Cardiac muscle cell (in vitro differentiated cells and primary cell): ENCODE results near the gene CLASP1. TPM values are rescaled to one million over a fixed set of nuclear protein-coding genes. Genes with fewer than 3 reads are reported as not detected.
"Not testable (repeated sequence)": the region's sequence is repeated elsewhere in the genome, so short reads cannot be mapped to it uniquely, and the experiment has no call there.

Source experiments
- DNase-seq, 2 donors: peaks; one replicate each; pipeline versions ENCODE4 v3.0.0 to v3.0.0-alpha.2; 2010 to 2017; ENCODE audit warnings: low read depth in 1 of 2, low spot score in 1 of 2
- H3K27ac ChIP-seq: fragments of 200-600 bp; sonication (generic); 2 replicates; pipeline ENCODE4 v1.5.1; 2016
- H3K27me3 ChIP-seq: fragments of 200-600 bp; sonication (generic); 2 replicates; pipeline ENCODE4 v1.6.0; 2016; ENCODE audit warnings: control low read depth
- H3K36me3 ChIP-seq: fragments of 200-600 bp; sonication (generic); 2 replicates; pipeline ENCODE4 v1.5.1; 2016; ENCODE audit warnings: control low read depth
- H3K4me1 ChIP-seq: fragments of 200-600 bp; sonication (generic); 2 replicates; pipeline ENCODE4 v1.8.1; 2017; ENCODE audit warnings: low read depth, mild to moderate bottlenecking, mixed run types
- H3K4me3 ChIP-seq: fragments of 200-600 bp; sonication (generic); 2 replicates; pipeline ENCODE4 v1.5.1; 2016; ENCODE audit warnings: mild to moderate bottlenecking
- H3K9me3 ChIP-seq: fragments of 200-600 bp; sonication (generic); 2 replicates; pipeline ENCODE4 v1.5.1; 2017; ENCODE audit warnings: low read depth, mild to moderate bottlenecking, control low read depth
- polyA plus RNA-seq: library from polyadenylated mRNA; unstranded; fragments of >200 nt; fragmentation: Nextera tagmentation; extraction: Ambion mirVana; gene quantifications from 2 replicates; pipeline ENCODE4 v1.2.1, GENCODE V29; 2016
- total RNA-seq: library from RNA; depleted of rRNA; stranded (reverse); fragments of >200 nt; gene quantifications from 2 replicates; pipeline ENCODE4 v1.2.3, GENCODE V29; 2016
- TF ChIP-seq, protein P1 (sequence below): IDR thresholded peaks from 2 replicates; pipeline ENCODE4 v1.5.1; 2012; ENCODE audit warnings: low read depth, mild to moderate bottlenecking, low read length

The CLASP1 gene
- total and polyA plus RNA-seq, 2 experiments from 2014 or later = 24.8 to 53.0 TPM

GRCh38 chr2:121570036-121570666, 79.1 kb downstream of the CLASP1 start:
- DNase-seq = peak in 1 of 2 donors; percentile 17
- TF ChIP-seq, protein P1, sequence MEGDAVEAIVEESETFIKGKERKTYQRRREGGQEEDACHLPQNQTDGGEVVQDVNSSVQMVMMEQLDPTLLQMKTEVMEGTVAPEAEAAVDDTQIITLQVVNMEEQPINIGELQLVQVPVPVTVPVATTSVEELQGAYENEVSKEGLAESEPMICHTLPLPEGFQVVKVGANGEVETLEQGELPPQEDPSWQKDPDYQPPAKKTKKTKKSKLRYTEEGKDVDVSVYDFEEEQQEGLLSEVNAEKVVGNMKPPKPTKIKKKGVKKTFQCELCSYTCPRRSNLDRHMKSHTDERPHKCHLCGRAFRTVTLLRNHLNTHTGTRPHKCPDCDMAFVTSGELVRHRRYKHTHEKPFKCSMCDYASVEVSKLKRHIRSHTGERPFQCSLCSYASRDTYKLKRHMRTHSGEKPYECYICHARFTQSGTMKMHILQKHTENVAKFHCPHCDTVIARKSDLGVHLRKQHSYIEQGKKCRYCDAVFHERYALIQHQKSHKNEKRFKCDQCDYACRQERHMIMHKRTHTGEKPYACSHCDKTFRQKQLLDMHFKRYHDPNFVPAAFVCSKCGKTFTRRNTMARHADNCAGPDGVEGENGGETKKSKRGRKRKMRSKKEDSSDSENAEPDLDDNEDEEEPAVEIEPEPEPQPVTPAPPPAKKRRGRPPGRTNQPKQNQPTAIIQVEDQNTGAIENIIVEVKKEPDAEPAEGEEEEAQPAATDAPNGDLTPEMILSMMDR = no peak
- no peak overlapping the region for H3K4me3 ChIP-seq
- no peaks in the 10 kb centered on the region for H3K9me3 ChIP-seq
- peaks cover 9% of the 10 kb centered on the region for H3K4me1 ChIP-seq
- no peaks in the 10 kb centered on the region for H3K27me3 ChIP-seq
- H3K27ac ChIP-seq = no peak overlapping the region
- no peaks in the 10 kb centered on the region for H3K36me3 ChIP-seq

DNA sequence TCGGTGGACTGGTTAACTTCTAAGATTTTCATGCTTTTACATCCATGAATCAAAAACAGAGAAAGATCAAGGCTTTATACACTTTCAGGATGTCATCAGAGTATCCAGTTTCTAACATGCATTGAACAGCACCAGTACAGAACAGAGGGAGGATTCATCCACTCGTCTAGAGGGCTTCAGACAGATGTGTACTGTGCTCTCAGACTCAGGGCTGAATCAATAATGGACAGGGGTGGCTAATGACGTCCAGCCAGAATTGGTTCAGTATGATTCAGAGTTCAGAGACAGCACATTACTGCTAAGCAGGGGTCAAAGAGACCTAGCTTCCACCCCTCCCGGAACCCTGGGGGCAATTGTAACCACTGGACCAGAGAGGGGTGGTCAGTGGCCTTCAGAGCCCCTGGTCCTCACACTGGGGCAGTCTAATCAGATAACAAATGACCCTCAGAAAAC, 81.3 kb downstream of the CLASP1 start:
- DNase-seq = no peak
- no peak overlapping the region for H3K27ac ChIP-seq
- H3K9me3 ChIP-seq = no peaks in the 10 kb centered on the region
- TF ChIP-seq, protein P1 = no peak
- H3K4me1 ChIP-seq = peaks cover 22% of the 10 kb centered on the region
- H3K4me3 ChIP-seq = no peak overlapping the region
- no peaks in the 10 kb centered on the region for H3K36me3 ChIP-seq
- H3K27me3 ChIP-seq = no peaks in the 10 kb centered on the region

DNA sequence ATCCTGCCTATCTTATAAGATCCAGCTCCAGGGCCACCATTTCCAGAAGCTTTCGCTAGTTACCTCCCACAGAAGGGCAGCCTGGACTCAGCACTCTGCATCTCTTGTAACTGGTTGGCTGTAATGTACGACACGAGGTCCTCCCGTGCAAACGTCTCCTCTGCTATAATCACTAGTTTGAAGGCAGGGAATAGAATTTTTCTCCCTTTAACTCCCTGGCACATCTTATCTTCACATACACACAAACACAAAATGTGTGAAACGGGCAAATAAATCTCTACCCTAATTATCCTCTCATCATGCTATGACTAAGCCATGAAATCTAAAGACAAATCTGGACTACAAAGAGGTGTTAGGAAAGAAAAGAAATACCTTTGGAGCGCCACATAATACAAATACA, 81.8 kb downstream of the CLASP1 start:
- Histone ChIP-seq H3K4me3 (no peak overlapping the region), H3K4me1 (peaks cover 28% of the 10 kb centered on the region), H3K36me3 (no peaks in the 10 kb centered on the region), H3K27me3 (no peaks in the 10 kb centered on the region), H3K27ac (no peak overlapping the region), H3K9me3 (no peaks in the 10 kb centered on the region)
- TF ChIP-seq, protein P1 = no peak
- no peak for DNase-seq

- DNase-seq = no peak
- H3K36me3 ChIP-seq = no peaks in the 10 kb centered on the region
- no peak overlapping the region for H3K27ac ChIP-seq
- no peaks in the 10 kb centered on the region for H3K9me3 ChIP-seq
- TF ChIP-seq, protein P1 = no peak
- no peak overlapping the region for H3K4me3 ChIP-seq
- no peaks in the 10 kb centered on the region for H3K27me3 ChIP-seq
- peaks cover 29% of the 10 kb centered on the region for H3K4me1 ChIP-seq
Observed at GRCh38 chr2:121565389-121566250, 83.6 kb downstream of the CLASP1 start.

- Histone ChIP-seq H3K36me3 (no peaks in the 10 kb centered on the region), H3K4me3 (no peak overlapping the region), H3K27me3 (no peaks in the 10 kb centered on the region), H3K4me1 (peaks cover 29% of the 10 kb centered on the region), H3K27ac (no peak overlapping the region), H3K9me3 (no peaks in the 10 kb centered on the region)
- DNase-seq = no peak
- TF ChIP-seq, protein P1 = no peak
Observed at GRCh38 chr2:121564905-121565304, 84.4 kb downstream of the CLASP1 start.

- not testable (repeated sequence) for H3K4me3 ChIP-seq, H3K27ac ChIP-seq
Observed at GRCh38 chr2:121563754-121564153, 85.5 kb downstream of the CLASP1 start.

More at GRCh38 chr2:121563754-121564153, 85.5 kb downstream of the CLASP1 start:
- H3K36me3 ChIP-seq, H3K9me3 ChIP-seq, H3K27me3 ChIP-seq, DNase-seq: not testable (repeated sequence)
- H3K4me1 ChIP-seq = peaks cover 29% of the 10 kb centered on the region
